HEK293 (cell line): Measurements from ENCODE around the gene MGAT5B.

Experiments
- CTCF ChIA-PET: fragments of 350-600 bp; formaldehyde crosslinking; extraction: SDS; loops from one replicate; lab custom pipeline; 2021; ENCODE audit warnings: antibody characterized with exemption; lab: Yijun Ruan, JAX
- POLR2A ChIA-PET: fragments of 300-600 bp; formaldehyde crosslinking; extraction: SDS; loops from one replicate; lab custom pipeline; 2020; ENCODE audit warnings: antibody characterized with exemption, inconsistent platforms; lab: Yijun Ruan, JAX
- H3K27ac ChIP-seq: fragments of 200-500 bp; sonication (Bioruptor generic); 2 replicates; pipeline ENCODE4 v1.5.1; 2014; ENCODE audit warnings: low read depth, low read length, control low read depth, inconsistent platforms; ENCODE audit errors: extremely low read depth
- H3K36me3 ChIP-seq, 2 experiments: fragments of 200-500 bp in 1 of 2; sonication (Bioruptor generic) in 1 of 2; 1 replicate in 1 of 2; 2 replicates in 1 of 2; pipeline ENCODE4 v1.5.1; 2014 to 2017; ENCODE audit warnings: inconsistent platforms in 2 of 2, low read length in 2 of 2; ENCODE audit not compliant: control insufficient read depth in 2 of 2, insufficient read depth in 1 of 2
- H3K4me1 ChIP-seq: fragments of 200-500 bp; sonication (Bioruptor generic); 2 replicates; pipeline ENCODE4 v1.5.1; 2014; ENCODE audit warnings: mild to moderate bottlenecking, low read length, inconsistent platforms; ENCODE audit not compliant: control insufficient read depth, insufficient read depth
- H3K4me3 ChIP-seq: 2 replicates; pipeline ENCODE4 v1.5.1; 2011; ENCODE audit warnings: low read depth, mild to moderate bottlenecking, control low read depth, low read length, moderate library complexity
- H3K9me3 ChIP-seq: fragments of 200-500 bp; sonication (Bioruptor generic); 2 replicates; pipeline ENCODE4 v1.5.1; 2014; ENCODE audit warnings: low read depth, low read length, inconsistent platforms; ENCODE audit not compliant: control insufficient read depth, insufficient read depth
- GLI4 ChIP-seq: fragments of 450-650 bp; formaldehyde crosslinking; IDR thresholded peaks from 2 replicates; pipeline ENCODE4 v1.5.1; 2016; ENCODE audit warnings: missing biosample characterization, missing genetic modification characterization
- MZF1 ChIP-seq: fragments of 450-650 bp; formaldehyde crosslinking; IDR thresholded peaks from 2 replicates; pipeline ENCODE4 v1.5.1; 2017; ENCODE audit warnings: missing biosample characterization, missing genetic modification characterization, borderline replicate concordance
- PATZ1 ChIP-seq: fragments of 450-650 bp; formaldehyde crosslinking; IDR thresholded peaks from 2 replicates; pipeline ENCODE4 v1.5.1; 2016; ENCODE audit warnings: missing biosample characterization, missing genetic modification characterization
- PRDM1 ChIP-seq: fragments of 450-650 bp; formaldehyde crosslinking; IDR thresholded peaks from 2 replicates; pipeline ENCODE4; 2016; ENCODE audit warnings: missing biosample characterization, missing genetic modification characterization
- RBAK ChIP-seq: fragments of 450-650 bp; formaldehyde crosslinking; IDR thresholded peaks from 2 replicates; pipeline ENCODE4 v1.5.1; 2016; ENCODE audit warnings: missing biosample characterization, missing genetic modification characterization
- REST ChIP-seq: fragments of 450-650 bp; formaldehyde crosslinking; IDR thresholded peaks from 2 replicates; pipeline ENCODE4 v1.5.1; 2016; ENCODE audit warnings: missing biosample characterization, missing genetic modification characterization
- YY1 ChIP-seq: fragments of 450-650 bp; formaldehyde crosslinking; IDR thresholded peaks from 2 replicates; pipeline ENCODE4 v1.5.1; 2018; ENCODE audit warnings: missing biosample characterization, missing genetic modification characterization
- ZNF114 ChIP-seq: fragments of 450-650 bp; formaldehyde crosslinking; IDR thresholded peaks from 2 replicates; pipeline ENCODE4 v1.5.0; 2017; ENCODE audit warnings: missing biosample characterization, missing genetic modification characterization
- ZNF169 ChIP-seq: fragments of 450-650 bp; formaldehyde crosslinking; IDR thresholded peaks from 2 replicates; pipeline ENCODE4 v1.5.1; 2016; ENCODE audit warnings: missing biosample characterization, missing genetic modification characterization
- ZNF280D ChIP-seq: fragments of 450-650 bp; formaldehyde crosslinking; IDR thresholded peaks from 2 replicates; pipeline ENCODE4 v1.5.1; 2016; ENCODE audit warnings: missing biosample characterization, missing genetic modification characterization
- ZNF302 ChIP-seq: fragments of 450-650 bp; formaldehyde crosslinking; IDR thresholded peaks from 2 replicates; pipeline ENCODE4 v1.5.1; 2016; ENCODE audit warnings: missing biosample characterization, missing genetic modification characterization, low read depth
- ZNF350 ChIP-seq: fragments of 450-650 bp; formaldehyde crosslinking; IDR thresholded peaks from 2 replicates; pipeline ENCODE4 v1.5.0; 2017; ENCODE audit warnings: missing biosample characterization, mild to moderate bottlenecking, missing genetic modification characterization
- ZNF394 ChIP-seq: fragments of 450-650 bp; formaldehyde crosslinking; IDR thresholded peaks from 2 replicates; pipeline ENCODE4 v1.5.1; 2016; ENCODE audit warnings: missing biosample characterization, missing genetic modification characterization, mild to moderate bottlenecking, moderate library complexity, borderline replicate concordance
- ZNF404 ChIP-seq: fragments of 450-650 bp; formaldehyde crosslinking; IDR thresholded peaks from 2 replicates; pipeline ENCODE4 v1.5.1; 2017; ENCODE audit warnings: missing biosample characterization, missing genetic modification characterization
- ZNF433 ChIP-seq: fragments of 450-650 bp; formaldehyde crosslinking; IDR thresholded peaks from 2 replicates; pipeline ENCODE4 v1.5.1; 2016; ENCODE audit warnings: missing biosample characterization, missing genetic modification characterization, low read depth
- ZNF473 ChIP-seq: fragments of 450-650 bp; formaldehyde crosslinking; IDR thresholded peaks from 2 replicates; pipeline ENCODE4 v1.5.1; 2017; ENCODE audit warnings: missing biosample characterization, missing genetic modification characterization
- ZNF510 ChIP-seq: fragments of 450-650 bp; formaldehyde crosslinking; IDR thresholded peaks from 2 replicates; pipeline ENCODE4 v1.5.1; 2018; ENCODE audit warnings: mild to moderate bottlenecking, missing genetic modification characterization, missing biosample characterization; ENCODE audit not compliant: insufficient replicate concordance
- ZNF514 ChIP-seq: fragments of 450-650 bp; formaldehyde crosslinking; IDR thresholded peaks from 2 replicates; pipeline ENCODE4 v1.5.1; 2016; ENCODE audit warnings: missing biosample characterization, missing genetic modification characterization
- ZNF544 ChIP-seq: fragments of 450-650 bp; formaldehyde crosslinking; IDR thresholded peaks from 2 replicates; pipeline ENCODE4 v1.5.0; 2017; ENCODE audit warnings: missing biosample characterization, missing genetic modification characterization
- ZNF585B ChIP-seq: fragments of 450-650 bp; formaldehyde crosslinking; IDR thresholded peaks from 2 replicates; pipeline ENCODE4 v1.5.1; 2016; ENCODE audit warnings: missing biosample characterization, missing genetic modification characterization
- ZNF704 ChIP-seq: fragments of 450-650 bp; formaldehyde crosslinking; IDR thresholded peaks from 2 replicates; pipeline ENCODE4 v1.5.1; 2016; ENCODE audit warnings: missing biosample characterization, missing genetic modification characterization
- ZNF776 ChIP-seq: fragments of 450-650 bp; formaldehyde crosslinking; IDR thresholded peaks from 2 replicates; pipeline ENCODE4 v1.5.0; 2017; ENCODE audit warnings: missing biosample characterization, missing genetic modification characterization, borderline replicate concordance
- ZSCAN16 ChIP-seq: fragments of 450-650 bp; formaldehyde crosslinking; IDR thresholded peaks from 2 replicates; pipeline ENCODE4 v1.5.1; 2016; ENCODE audit warnings: missing biosample characterization, missing genetic modification characterization

Gene MGAT5B

GRCh38 chr17:76932402-76933333 is 64.5 kb downstream of the MGAT5B start:
- Histone ChIP-seq H3K36me3 (no peaks in the 10 kb centered on the region), H3K4me1 (no peaks in the 10 kb centered on the region), H3K9me3 (no peaks in the 10 kb centered on the region), H3K27ac (no peak overlapping the region), H3K4me3 (no peak overlapping the region)
- POLR2A ChIA-PET: no interaction called here
- CTCF ChIA-PET: interaction anchor here (1.4 kb wide), 1 partner anchor 65 kb away, joined by 7 read pairs; the partner anchor contains the start of gene MGAT5B
- TF ChIP-seq GLI4 (tag by site-specific recombination) (no peak), MZF1 (tag by site-specific recombination) (no peak), ZNF404 (tag by site-specific recombination) (no peak), REST (tag by site-specific recombination) (no peak), ZNF302 (tag by site-specific recombination) (no peak), ZNF510 (tag by site-specific recombination) (no peak), ZNF280D (tag by site-specific recombination) (no peak), ZNF514 (tag by site-specific recombination) (no peak), RBAK (tag by site-specific recombination) (no peak), PATZ1 (tag by site-specific recombination) (no peak)
- TF ChIP-seq, all 188 proteins: peak for 0

- H3K9me3 ChIP-seq: no peaks in the 10 kb centered on the region
- no peaks in the 10 kb centered on the region for H3K4me1 ChIP-seq
- POLR2A ChIA-PET: interaction anchor here (0.6 to 1.3 kb wide), 2 partner anchors 8 to 15 kb away, joined by 3 to 4 read pairs; no protein-coding TSS in a partner anchor
- no peaks in the 10 kb centered on the region for H3K36me3 ChIP-seq
- CTCF ChIA-PET: interaction anchor here (0.5 to 0.8 kb wide), 2 partner anchors 67 to 346 kb away, joined by 3 read pairs; partner anchors contain the start of gene MGAT5B
- H3K27ac ChIP-seq: no peak overlapping the region
- H3K4me3 ChIP-seq: no peak overlapping the region
- TF ChIP-seq ZNF585B: no peak
- no peak for TF ChIP-seq ZNF114
- no peak for TF ChIP-seq ZNF544 (tag by site-specific recombination)
- no peak for TF ChIP-seq ZNF704 (tag by site-specific recombination)
- TF ChIP-seq ZNF169 (tag by site-specific recombination): no peak
- no peak for TF ChIP-seq PRDM1 (tag by site-specific recombination)
- TF ChIP-seq ZNF473 (tag by site-specific recombination): no peak
- no peak for TF ChIP-seq ZNF394 (tag by site-specific recombination)
- TF ChIP-seq ZSCAN16: no peak
- no peak for TF ChIP-seq YY1 (tag by site-specific recombination)
- no peak for TF ChIP-seq ZNF433 (tag by site-specific recombination)
- TF ChIP-seq ZNF776: no peak
- TF ChIP-seq ZNF350: no peak
Observed at GRCh38 chr17:76934561-76935320, 66.5 kb downstream of the MGAT5B start.
